Measurements from ENCODE around the gene NFILZ.

Gene NFILZ

DNA sequence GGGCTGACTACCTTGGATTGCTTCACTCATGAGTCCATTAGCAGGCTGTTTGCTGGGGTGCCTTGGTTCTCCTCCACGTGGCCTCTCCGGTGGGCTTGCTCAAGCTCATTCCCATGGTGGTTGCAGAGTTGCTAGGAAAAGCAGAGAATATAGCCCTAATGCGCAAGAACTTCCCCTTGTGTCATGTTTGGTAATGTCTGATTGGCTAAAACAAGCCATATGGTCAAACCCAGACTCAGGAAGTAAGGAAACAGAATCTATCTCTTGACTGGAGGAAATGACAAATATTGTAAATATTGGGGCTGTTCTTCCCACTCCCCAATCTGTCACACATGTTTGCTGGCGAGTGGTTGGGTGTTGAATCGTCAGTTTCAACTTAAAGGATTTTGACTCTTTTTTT lies 12.1 kb downstream of the NFILZ start:
- no peak for DNase-seq (ENCODE audit: low spot score)

DNA sequence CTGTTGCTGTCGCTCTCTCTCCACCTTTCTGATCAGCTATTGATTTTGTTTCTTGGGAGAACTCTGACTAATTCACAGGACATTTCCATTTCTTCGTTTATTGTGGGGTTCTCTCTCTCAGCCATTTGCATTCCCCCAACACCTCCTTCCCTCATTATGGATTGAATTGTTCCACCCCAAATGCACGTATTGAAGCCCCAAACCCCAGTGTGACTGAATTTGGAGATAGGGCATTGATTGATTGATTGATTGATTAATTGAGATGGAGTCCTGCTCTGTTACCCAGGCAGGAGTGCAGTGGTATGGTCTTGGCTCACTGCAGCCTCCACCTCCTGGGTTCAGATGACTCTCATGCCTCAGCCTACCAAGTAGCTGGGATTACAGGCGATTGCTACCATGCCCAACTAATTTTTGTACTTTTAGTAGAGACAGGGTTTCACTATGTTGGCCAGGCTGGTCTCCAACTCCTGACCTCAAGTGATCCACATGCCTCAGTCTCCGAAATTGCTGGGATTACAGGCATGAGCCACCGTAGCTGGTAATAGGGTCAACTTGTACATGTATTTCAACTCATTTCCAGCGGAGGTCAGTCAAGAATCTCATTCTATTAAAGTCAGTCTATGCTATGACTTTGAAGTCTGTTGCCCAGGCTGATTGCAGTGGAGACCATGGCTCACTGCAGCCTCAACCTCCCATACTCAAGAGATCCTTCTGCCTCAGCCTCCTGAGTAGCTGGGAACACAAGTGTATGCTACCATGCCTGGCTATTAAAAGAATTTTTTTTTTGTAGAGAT lies 13.6 kb downstream of the NFILZ start:
- DNase-seq (ENCODE audit: low spot score) = no peak

DNA sequence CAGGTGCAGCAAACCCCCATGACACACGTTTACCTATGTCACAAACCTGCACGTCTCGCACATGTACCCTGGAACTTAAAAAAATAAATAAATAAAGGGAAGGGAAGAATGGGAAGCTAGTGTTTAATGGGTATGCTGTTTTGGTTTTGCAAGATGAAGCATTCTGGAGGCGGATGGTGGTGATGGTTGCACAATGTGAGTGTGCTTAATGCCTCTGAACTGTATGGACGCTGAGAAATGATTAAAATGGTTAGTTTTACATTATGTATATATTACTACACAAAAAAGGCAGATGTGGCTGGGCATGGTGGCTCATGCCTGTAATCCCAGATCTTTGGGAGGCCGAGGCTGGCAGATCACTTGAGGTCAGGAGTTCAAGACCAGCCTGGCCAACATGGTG lies 17.8 kb downstream of the NFILZ start:
- DNase-seq (ENCODE audit: low spot score) = no peak

DNA sequence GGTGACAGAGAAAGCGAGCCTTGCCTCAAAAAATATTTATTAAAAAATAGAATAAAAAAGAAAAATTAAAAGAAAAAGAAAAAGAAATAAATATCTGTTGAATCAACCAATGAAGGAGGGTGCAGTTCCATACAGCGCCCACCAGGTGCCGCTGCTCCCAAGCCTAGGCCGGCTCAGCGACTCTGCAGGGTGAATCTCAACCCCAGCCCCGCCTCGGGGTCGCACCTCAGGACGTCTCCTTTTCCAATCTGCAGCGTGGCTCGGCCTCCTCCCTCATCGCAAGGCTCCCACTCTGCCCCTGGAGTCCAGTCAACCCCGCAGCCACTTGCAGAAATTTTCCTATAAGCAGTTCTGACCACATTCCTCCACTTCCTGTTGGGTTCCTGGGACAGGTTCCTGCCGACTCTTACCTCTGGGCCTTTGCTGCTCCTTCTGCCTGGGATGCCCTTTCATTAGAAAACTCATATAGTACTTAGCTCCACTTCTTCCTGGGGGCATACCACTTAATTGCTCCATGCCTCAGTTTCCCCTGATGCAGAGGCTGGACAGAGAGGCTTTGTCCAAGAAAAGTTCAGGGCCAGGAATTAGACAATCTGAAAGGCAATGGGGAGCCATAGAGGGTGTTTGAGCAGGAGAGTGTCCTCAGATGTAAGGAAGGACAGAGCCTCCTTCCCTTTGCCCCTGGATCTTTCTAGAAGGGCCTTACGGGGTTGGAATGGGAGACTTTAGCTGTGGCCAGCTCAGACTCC lies 24.3 kb downstream of the NFILZ start:
- DNase-seq (ENCODE audit: low spot score) = peak; percentile 86

DNA sequence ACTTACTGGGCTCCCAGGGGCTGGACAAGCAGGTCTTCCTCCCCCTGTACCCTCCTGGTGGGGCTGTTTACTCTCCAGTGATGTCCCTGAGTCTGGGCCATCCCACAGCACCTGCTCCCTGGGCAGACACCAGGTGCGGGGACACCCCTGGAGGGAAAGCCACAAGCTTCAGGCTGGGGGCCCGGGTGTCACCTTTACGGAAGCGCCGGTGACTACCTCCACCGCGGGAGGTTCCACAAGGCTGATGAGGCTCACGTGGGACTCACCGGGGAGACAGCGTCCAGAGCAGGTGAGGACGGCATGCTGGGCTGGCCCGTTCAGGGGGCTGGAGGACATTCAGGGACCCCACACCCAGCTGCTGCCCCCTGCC lies 24.9 kb downstream of the NFILZ start:
- DNase-seq (ENCODE audit: low spot score) = no peak

DNA sequence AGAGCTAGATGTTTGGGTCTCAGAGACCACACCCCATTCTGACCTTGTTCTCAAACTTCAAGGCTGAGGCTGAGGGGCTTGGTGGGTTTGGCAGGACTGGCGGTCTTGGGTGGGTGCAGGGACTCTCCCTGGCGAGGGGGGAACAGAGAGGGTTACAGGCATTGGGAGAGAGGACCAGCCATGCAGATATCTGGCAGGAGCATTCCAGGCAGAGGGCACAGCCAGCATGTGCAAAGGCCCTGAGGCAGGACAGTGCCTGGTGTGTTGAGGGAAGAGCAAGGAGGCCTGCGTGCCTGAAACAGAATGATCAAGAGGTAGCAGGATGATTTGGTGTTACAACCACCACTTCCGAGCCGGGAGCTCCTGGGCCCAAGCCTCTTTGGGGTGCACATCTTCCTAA lies 27.4 kb downstream of the NFILZ start:
- no peak for DNase-seq (ENCODE audit: low spot score)

DNA sequence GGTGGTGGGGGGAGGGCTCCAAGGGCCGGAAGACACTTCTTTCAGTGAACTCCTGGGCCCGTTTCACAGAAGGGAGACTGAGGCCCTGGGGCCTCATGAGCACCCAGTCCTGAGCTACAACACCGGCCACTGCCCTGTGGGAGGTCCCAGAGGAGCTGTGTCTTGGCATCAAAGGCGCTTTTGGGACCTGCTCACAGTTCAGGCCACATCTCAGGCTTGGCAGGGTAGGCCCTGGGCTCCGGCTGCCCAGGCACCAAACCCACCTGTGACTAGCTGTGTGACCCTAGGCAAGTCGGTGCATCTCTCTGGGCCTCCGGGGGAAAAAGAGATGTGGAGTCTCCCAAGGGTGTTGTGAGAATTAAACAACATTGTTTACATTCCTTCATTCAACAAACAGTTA lies 29.5 kb downstream of the NFILZ start:
- DNase-seq (ENCODE audit: low spot score) = no peak

DNA sequence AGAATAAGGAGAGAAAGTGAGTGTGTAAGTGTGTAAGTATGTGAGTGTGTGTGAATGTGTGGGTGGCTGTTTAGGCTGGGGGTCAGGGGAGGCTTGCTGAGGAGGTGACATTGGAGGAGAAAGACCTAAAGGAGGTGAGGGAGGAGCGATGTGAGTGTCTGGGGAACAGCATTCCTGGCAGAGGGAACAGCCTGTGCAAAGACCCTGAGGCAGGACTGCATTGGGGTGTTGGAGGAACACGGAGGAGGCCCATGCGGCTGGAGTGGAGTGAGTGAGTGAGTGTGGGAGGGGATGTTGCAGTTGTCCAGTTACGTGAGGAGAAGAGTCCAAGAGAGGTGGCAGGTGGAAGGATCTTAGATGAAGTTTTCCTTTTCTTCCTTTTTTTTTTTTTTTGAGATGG lies 31.8 kb downstream of the NFILZ start:
- no peak for DNase-seq (ENCODE audit: low spot score)

DNA sequence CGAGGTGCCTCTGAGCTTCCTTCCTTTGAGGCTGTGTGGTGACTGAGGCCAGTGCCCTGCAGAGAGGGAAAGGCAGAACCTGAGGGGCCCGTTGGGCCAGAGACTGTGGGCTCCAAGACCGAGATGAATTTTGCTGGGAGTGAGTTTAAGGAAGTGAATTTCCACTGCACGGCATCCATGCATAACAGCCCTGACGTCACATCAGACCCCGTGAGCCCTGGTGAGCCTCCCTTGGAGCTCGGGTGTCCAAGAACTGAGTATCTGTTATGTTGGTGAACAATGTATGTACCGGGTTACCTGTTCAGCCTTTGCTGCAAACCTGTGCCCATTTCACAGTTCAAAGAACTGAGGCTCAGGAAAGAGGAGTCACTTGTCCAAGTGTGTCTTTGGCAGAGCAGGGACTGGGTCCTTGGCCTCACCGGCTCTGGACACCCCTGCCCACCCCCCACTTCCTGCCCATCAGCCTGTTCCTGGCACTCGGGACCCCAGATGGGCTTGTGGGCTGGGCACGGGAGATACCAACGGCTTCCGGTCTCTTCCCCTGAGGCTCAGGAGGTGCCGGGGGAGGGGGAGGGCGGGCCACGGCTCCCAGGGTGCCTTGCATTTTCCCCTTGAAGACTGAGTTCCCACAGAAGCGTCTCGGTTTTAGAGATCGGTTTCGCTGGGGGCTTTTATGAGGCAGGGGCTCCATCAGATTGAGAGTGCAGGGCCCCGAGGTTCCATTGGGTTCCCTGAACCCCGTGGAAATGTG lies 33.7 kb downstream of the NFILZ start:
- DNase-seq (ENCODE audit: low spot score) = no peak

DNA sequence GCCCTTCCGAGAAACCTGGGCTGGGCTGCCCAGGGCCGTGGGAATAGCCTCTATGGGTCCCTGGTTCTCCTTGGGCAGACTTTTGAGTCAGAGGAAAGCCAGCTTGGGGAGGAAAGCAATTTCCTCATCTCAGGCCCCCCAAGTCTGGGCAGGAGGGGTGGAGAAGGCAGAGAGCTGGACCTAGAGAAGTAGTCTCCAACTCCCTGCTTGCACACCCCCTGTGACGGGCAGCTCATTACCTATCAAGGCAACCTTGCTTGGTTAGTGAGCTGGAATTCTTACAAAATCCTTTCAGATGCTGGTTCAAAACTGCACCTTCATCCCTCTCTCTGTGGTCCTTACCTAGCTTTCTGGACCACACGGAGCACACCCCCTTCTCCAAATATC lies 34.2 kb downstream of the NFILZ start:
- no peak for DNase-seq (ENCODE audit: low spot score)

DNA sequence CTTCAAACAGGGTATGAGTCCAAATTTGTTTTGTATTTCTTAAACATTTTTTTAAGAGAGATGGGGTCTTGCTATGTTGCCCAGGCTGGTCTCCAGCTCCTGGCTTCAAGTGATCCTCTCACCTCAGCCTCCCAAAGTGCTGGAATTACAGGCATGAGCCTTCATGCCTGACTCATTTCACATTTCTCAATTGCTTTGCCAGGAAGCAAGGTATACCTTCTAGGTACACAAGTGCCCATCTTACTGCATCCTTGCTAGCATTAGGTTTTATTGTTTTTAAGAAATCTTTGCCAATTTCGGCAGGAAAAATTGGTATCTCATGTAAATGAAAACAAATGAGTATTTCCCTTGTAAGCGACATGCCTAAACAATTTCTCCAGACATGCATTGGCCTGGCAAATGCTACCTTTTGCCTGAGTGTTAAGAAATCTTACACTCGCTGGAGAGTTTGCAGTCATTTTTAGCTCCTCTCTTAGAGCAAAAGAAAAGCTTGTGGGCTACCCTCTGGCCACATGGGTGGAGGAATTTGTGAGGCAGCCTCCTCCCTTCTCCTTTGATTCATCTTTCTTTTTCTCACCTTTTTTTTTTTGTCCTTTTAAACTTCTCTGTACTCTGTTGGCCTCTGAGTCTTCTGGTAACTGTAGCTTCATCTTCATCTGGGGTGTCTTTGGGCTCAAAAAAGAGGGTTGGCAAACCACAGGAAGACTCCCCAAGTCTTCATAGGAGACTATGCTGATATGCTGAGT lies 35.2 kb downstream of the NFILZ start:
- DNase-seq (ENCODE audit: low spot score) = no peak

DNA sequence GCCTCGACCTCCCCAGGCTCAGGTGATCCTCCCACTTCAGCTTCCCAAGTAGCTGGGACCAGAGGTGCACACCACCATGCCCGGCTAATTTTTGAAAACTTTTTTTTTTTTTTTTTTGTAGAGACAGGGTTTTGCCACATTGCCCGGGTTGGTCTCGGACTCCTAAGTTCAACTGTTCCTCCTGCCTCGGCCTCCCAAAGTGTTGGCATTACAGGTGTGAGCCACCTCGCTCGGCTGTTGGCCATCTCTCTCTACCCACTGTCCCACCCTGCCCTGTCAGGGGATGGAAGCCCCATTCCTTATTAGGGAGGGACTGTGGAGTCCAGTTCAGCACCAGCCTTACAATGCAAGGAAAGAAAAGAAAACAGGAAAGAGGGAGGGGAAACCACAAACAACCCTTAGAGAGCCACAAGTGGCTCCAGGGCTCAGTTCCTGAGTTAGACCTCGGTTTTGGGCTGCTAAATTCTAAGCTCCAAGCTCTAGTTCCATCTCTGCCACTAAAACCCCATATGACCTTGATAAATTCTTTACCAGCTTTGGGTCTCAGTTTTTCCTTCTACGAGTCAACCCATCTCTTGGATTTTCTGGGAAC lies 36.5 kb downstream of the NFILZ start:
- no peak for DNase-seq (ENCODE audit: low spot score)

DNA sequence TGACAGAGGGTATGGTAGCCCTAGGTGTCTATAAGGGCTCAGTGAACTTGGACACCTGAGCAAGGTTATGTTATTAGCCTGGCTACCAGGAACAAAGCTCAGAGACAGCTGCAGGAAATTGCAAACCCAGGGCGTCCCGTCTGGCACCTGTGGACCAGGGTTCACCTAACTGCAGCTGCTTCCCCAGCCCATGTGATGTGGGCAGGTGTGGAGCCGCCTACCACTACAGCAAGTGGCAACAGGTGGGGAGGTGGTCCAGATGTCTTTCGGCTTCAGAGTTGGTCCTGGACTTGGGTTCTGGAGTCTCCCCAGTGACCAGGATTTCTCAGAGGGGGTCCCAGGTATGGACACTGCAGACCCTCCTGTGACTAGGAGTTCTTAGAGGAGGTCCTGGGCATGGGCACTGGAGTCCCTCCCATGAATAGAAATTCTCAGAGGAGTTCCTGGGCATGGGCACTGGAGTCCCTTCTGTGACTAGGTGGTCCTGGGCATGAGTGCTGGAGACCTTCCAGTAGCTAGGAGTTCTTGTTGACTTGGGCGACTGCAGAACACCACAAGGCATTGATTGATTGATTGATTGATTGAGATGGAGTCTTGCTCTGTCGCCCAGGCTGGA lies 43.0 kb downstream of the NFILZ start:
- no peak for DNase-seq (ENCODE audit: low spot score)

DNA sequence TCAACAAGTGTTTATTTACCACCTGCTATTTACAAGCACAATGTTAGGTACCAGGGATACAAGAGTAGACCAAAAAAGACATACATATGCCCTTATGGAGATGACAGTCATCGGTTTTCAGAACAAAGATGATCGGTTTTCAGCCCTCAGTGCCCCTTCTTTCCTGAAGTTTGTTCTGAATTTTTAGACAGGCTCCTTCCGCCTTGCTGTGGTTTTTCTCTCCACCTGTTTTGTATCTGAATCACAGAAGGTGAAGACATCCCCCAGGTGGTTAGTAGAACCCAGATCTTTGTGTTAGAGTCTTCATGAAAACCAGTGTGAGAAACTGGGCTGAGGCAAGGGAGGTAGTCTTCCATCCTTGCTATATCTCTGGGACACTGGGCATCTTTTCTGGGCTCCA lies 44.6 kb downstream of the NFILZ start:
- no peak for DNase-seq (ENCODE audit: low spot score)

DNA sequence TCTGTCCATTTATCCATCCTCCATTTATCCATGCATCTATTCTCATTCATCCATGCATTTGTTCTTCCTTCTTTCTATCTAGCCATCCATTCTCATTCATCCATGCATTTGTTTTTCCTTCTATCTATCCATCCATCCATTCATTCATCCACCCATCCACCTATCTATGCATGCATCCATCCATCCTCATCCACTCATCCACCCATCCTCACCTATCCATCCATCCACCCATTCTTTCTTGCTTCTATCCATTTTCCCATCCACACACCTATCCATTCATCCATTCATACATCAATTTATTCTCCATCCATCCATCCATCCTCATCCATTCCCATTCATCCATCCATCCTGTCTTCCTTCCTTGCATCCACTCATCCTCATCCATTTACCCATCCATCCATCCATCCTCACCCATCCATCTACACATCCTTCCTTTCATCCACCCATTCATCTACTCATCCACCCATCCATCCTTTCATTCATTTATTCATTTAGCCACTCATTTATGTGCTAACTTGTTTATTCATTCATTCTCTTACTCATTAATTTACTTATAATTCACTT lies 47.9 kb downstream of the NFILZ start:
- DNase-seq (ENCODE audit: low spot score) = no peak

Measured in ecto neural progenitor cell (in vitro differentiated cells).